MM.1S (cell line): ENCODE results near the gene RNF20.
A peak's percentile ranks its signal among the peaks of the same experiment; 100 is the strongest.

Experiments
- DNase-seq: peaks from one replicate; pipeline ENCODE4 v3.0.0-alpha.2; 2015
- H2AFZ ChIP-seq: fragments of 300-600 bp; sonication (generic); 2 replicates; pipeline ENCODE4 v1.6.0; 2016; ENCODE audit warnings: antibody characterized with exemption, low read length
- H3F3A ChIP-seq: fragments of 300-600 bp; sonication (generic); 2 replicates; pipeline ENCODE4 v1.6.1; 2016; ENCODE audit warnings: mild to moderate bottlenecking, antibody characterized with exemption, low read length, moderate library complexity, mixed read lengths; ENCODE audit not compliant: insufficient read depth
- H3K27ac ChIP-seq: fragments of 300-600 bp; sonication (generic); 2 replicates; pipeline ENCODE4 v1.5.1; 2016; ENCODE audit warnings: mild to moderate bottlenecking, low read length
- H3K27me3 ChIP-seq: fragments of 300-600 bp; sonication (generic); replicated peaks from 2 replicates; pipeline ENCODE4 v1.6.0; 2016; ENCODE audit warnings: low read length; ENCODE audit not compliant: insufficient read depth
- H3K36me3 ChIP-seq: fragments of 300-600 bp; sonication (generic); replicated peaks from 2 replicates; pipeline ENCODE4 v1.6.1; 2016; ENCODE audit warnings: mild to moderate bottlenecking, low read length, mixed read lengths; ENCODE audit not compliant: insufficient read depth
- H3K4me1 ChIP-seq: fragments of 300-600 bp; sonication (generic); 2 replicates; pipeline ENCODE4 v1.6.1; 2016; ENCODE audit warnings: low read length, mixed read lengths
- H3K4me2 ChIP-seq: fragments of 300-600 bp; sonication (generic); 2 replicates; pipeline ENCODE4 v1.6.0; 2016; ENCODE audit warnings: low read depth, low read length
- H3K4me3 ChIP-seq: fragments of 300-600 bp; sonication (generic); 2 replicates; pipeline ENCODE4 v1.5.1; 2016; ENCODE audit warnings: low read length, mixed read lengths
- H3K79me2 ChIP-seq: fragments of 300-600 bp; sonication (generic); 2 replicates; pipeline ENCODE4 v1.6.1; 2016; ENCODE audit warnings: mixed run types, low read length, mixed read lengths
- H3K9ac ChIP-seq: fragments of 300-600 bp; sonication (generic); 2 replicates; pipeline ENCODE4 v1.6.1; 2016; ENCODE audit warnings: low read length, mixed read lengths
- H3K9me2 ChIP-seq: fragments of 300-600 bp; sonication (generic); replicated peaks from 2 replicates; pipeline ENCODE4 v1.6.1; 2016; ENCODE audit warnings: mild to moderate bottlenecking, low read length, mixed read lengths; ENCODE audit not compliant: insufficient read depth
- H3K9me3 ChIP-seq: fragments of 300-600 bp; sonication (generic); replicated peaks from 2 replicates; pipeline ENCODE4 v1.6.1; 2016; ENCODE audit warnings: mild to moderate bottlenecking, low read length, mixed read lengths; ENCODE audit not compliant: insufficient read depth
- H4K20me1 ChIP-seq: fragments of 300-600 bp; sonication (generic); 2 replicates; pipeline ENCODE4 v1.6.1; 2016; ENCODE audit warnings: mild to moderate bottlenecking, low read length, moderate library complexity, mixed read lengths; ENCODE audit not compliant: insufficient read depth
- EZH2 ChIP-seq: fragments of 300-600 bp; sonication (generic); optimal IDR thresholded peaks from 2 replicates; pipeline ENCODE3; 2017; ENCODE audit warnings: low read depth, mild to moderate bottlenecking, antibody characterized with exemption, low read length, mixed read lengths
- EZH2phosphoT487 ChIP-seq: fragments of 300-600 bp; sonication (generic); IDR thresholded peaks from 2 replicates; pipeline ENCODE4 v1.6.1; 2018; ENCODE audit warnings: antibody characterized with exemption, low read length
- TF ChIP-seq, protein P1 (sequence below): fragments of 300-600 bp; sonication (generic); IDR thresholded peaks from 2 replicates; pipeline ENCODE4 v1.5.1; 2016; ENCODE audit warnings: antibody characterized with exemption, low read length, mixed read lengths

The RNF20 gene

DNA sequence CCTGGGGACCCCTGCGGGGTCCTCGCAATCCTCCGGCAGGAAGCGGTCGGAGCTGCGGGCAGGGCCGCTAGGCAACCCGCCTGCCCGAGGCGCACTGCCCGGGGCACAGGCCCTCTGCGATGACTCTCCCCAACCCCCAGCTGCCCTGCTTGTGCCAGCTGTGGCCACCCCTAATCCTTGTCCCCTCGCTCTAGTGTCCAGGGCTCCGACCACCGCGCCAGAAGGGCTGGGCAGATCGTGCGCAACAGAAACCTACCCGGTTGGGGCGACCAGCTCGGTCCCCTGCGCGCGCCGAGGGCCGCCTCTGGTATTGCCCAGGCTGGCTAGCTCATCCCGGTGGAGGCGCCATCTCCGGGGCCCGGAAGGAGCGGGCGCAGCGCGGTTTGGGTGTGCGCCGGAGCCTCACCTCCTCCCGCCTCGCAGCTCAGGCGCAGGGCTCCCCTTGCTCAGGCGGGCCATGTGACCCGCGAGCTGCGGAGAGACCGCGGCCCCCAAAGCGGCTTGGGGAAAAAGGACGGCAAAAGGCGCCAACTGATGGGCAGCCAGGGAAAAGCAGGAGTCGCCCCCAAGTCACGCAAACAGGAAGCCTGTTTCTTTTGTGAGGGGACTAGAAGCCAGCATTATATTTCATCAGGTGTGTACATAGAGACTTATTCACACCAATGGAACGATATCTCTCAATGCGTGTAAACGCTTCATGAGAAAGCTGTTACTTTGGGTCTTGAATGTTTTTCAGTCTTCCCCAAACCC is 46.8 kb upstream of the RNF20 start:
- Histone ChIP-seq H3K79me2 (no peaks in the 10 kb centered on the region), H3K4me1 (no peaks in the 10 kb centered on the region), H3K9me2 (no peaks in the 10 kb centered on the region), H4K20me1 (no peaks in the 10 kb centered on the region), H3K4me2 (peak overlapping the region; percentile 12; the same call in 1 of the 2 replicates), H3K9me3 (no peaks in the 10 kb centered on the region), H3K4me3 (no peak overlapping the region), H3K9ac (no peak overlapping the region), H3K27me3 (no peaks in the 10 kb centered on the region), H3F3A (no peaks in the 10 kb centered on the region), H2AFZ (0 out of 2 replicates have a peak overlapping the region, but pooled peaks have one; percentile 38), H3K36me3 (no peaks in the 10 kb centered on the region), H3K27ac (no peak overlapping the region)
- DNase-seq, result no peak
- TF ChIP-seq EZH2, result no peak
- TF ChIP-seq, protein P1, sequence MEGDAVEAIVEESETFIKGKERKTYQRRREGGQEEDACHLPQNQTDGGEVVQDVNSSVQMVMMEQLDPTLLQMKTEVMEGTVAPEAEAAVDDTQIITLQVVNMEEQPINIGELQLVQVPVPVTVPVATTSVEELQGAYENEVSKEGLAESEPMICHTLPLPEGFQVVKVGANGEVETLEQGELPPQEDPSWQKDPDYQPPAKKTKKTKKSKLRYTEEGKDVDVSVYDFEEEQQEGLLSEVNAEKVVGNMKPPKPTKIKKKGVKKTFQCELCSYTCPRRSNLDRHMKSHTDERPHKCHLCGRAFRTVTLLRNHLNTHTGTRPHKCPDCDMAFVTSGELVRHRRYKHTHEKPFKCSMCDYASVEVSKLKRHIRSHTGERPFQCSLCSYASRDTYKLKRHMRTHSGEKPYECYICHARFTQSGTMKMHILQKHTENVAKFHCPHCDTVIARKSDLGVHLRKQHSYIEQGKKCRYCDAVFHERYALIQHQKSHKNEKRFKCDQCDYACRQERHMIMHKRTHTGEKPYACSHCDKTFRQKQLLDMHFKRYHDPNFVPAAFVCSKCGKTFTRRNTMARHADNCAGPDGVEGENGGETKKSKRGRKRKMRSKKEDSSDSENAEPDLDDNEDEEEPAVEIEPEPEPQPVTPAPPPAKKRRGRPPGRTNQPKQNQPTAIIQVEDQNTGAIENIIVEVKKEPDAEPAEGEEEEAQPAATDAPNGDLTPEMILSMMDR, result no peak
- no peak for TF ChIP-seq EZH2phosphoT487

DNA sequence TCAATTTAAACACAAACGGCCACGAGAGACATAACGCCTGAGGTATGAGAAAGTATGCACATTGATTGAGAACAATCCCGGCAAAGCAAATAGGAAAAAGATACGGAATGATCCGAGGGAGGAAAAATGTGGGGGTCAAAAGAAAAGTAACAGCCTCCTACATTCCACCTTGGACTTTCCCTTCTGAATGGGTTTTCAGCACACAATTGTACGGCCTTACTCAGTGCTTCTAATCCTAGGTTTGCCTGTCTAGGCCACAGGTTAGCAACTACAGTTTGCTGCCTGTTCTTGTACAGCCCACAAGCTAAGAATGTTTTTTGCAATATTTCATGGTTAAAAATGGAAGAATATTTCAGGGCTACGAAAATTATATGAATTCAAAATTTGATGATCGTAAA is 46.2 kb upstream of the RNF20 start:
- Histone ChIP-seq H3K27me3 (no peaks in the 10 kb centered on the region), H3K79me2 (no peaks in the 10 kb centered on the region), H3K27ac (no peak overlapping the region), H3F3A (no peaks in the 10 kb centered on the region), H3K36me3 (no peaks in the 10 kb centered on the region), H3K9me2 (no peaks in the 10 kb centered on the region), H2AFZ (0 out of 2 replicates have a peak overlapping the region, but pooled peaks have one; percentile 38), H3K4me2 (0 out of 2 replicates have a peak overlapping the region, but pooled peaks have one; percentile 12), H3K4me1 (no peaks in the 10 kb centered on the region), H3K9me3 (no peaks in the 10 kb centered on the region), H4K20me1 (no peaks in the 10 kb centered on the region), H3K9ac (no peak overlapping the region), H3K4me3 (no peak overlapping the region)
- TF ChIP-seq EZH2 (no peak), EZH2phosphoT487 (no peak)
- TF ChIP-seq, protein P1, result no peak
- no peak for DNase-seq

DNA sequence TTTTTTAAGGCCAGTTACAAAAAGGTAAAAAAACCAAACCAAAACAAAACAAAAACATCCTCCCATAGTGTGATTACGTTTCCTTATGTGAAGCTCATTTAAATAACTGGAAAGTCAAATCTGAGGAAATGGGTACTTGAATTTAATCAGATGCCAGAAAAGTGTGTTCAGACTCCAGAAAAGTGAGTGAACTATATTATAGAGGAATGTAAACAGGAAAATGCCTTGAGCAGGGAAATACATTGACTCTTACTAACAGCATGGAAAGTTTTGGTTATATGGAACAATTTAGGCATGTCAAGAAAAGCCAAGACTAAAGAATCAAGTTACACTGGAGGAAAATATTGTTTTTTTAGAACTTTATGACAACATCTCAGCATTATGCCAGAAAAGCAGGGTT is 37.8 kb upstream of the RNF20 start:
- Histone ChIP-seq H3F3A (no peaks in the 10 kb centered on the region), H3K36me3 (no peaks in the 10 kb centered on the region), H3K9me3 (no peaks in the 10 kb centered on the region), H3K27me3 (no peaks in the 10 kb centered on the region), H2AFZ (no peak overlapping the region), H3K79me2 (no peaks in the 10 kb centered on the region), H3K9me2 (no peaks in the 10 kb centered on the region), H4K20me1 (no peaks in the 10 kb centered on the region), H3K4me3 (no peak overlapping the region), H3K27ac (no peak overlapping the region), H3K9ac (no peak overlapping the region), H3K4me2 (no peak overlapping the region), H3K4me1 (no peaks in the 10 kb centered on the region)
- TF ChIP-seq EZH2 (no peak), EZH2phosphoT487 (no peak)
- TF ChIP-seq, protein P1, result no peak
- DNase-seq, result no peak
